Skeletal muscle tissue (tissue), 4 donors: ENCODE data around the gene SLC35E4. TPM values are rescaled to one million over a fixed set of nuclear protein-coding genes. Genes with fewer than 3 reads are reported as not detected.
A peak's percentile ranks its signal among the peaks of the same experiment; 100 is the strongest.
"Not testable (repeated sequence)": the region's sequence is repeated elsewhere in the genome, so short reads cannot be mapped to it uniquely, and the experiment has no call there.

ENCODE experiments used
- H3K27ac ChIP-seq: one replicate; pipeline ENCODE4 v1.7.0; 2013; ENCODE audit warnings: mild to moderate bottlenecking, low read depth, low read length, inconsistent platforms
- H3K27me3 ChIP-seq, 3 donors: one replicate each; pipeline ENCODE4 v1.7.0; 2013; ENCODE audit warnings: low read length in 3 of 3; ENCODE audit not compliant: control insufficient read depth in 3 of 3, insufficient read depth in 3 of 3
- H3K36me3 ChIP-seq, 3 donors: one replicate each; pipeline ENCODE4 v1.7.0; 2013; ENCODE audit warnings: low read length in 3 of 3; ENCODE audit not compliant: control insufficient read depth in 3 of 3, insufficient read depth in 3 of 3
- H3K4me1 ChIP-seq, 3 donors: one replicate each; pipeline ENCODE4 v1.7.0; 2013; ENCODE audit warnings: low read length in 3 of 3, mild to moderate bottlenecking in 3 of 3; ENCODE audit not compliant: control insufficient read depth in 3 of 3, insufficient read depth in 3 of 3
- H3K4me3 ChIP-seq, 3 donors: one replicate each; pipeline ENCODE4 v1.7.0; 2013; ENCODE audit warnings: low read length in 3 of 3
- H3K9ac ChIP-seq, 3 donors: one replicate each; pipeline ENCODE4 v1.7.0; 2013; ENCODE audit warnings: low read length in 3 of 3, mild to moderate bottlenecking in 3 of 3, moderate library complexity in 2 of 3, low read depth in 1 of 3
- H3K9me3 ChIP-seq, 3 donors: one replicate each; pipeline ENCODE4 v1.7.0; 2013; ENCODE audit warnings: low read length in 3 of 3; ENCODE audit not compliant: control insufficient read depth in 3 of 3
- total RNA-seq: library from RNA; depleted of rRNA; stranded (reverse); fragments of >200 nt; gene quantifications from one replicate; pipeline ENCODE4 v1.2.3, GENCODE V29; 2014
- donor health status: Osteomylitis.

The SLC35E4 gene, protein sequence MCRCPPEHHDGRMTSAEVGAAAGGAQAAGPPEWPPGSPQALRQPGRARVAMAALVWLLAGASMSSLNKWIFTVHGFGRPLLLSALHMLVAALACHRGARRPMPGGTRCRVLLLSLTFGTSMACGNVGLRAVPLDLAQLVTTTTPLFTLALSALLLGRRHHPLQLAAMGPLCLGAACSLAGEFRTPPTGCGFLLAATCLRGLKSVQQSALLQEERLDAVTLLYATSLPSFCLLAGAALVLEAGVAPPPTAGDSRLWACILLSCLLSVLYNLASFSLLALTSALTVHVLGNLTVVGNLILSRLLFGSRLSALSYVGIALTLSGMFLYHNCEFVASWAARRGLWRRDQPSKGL
- 2.1 TPM for total RNA-seq

DNA sequence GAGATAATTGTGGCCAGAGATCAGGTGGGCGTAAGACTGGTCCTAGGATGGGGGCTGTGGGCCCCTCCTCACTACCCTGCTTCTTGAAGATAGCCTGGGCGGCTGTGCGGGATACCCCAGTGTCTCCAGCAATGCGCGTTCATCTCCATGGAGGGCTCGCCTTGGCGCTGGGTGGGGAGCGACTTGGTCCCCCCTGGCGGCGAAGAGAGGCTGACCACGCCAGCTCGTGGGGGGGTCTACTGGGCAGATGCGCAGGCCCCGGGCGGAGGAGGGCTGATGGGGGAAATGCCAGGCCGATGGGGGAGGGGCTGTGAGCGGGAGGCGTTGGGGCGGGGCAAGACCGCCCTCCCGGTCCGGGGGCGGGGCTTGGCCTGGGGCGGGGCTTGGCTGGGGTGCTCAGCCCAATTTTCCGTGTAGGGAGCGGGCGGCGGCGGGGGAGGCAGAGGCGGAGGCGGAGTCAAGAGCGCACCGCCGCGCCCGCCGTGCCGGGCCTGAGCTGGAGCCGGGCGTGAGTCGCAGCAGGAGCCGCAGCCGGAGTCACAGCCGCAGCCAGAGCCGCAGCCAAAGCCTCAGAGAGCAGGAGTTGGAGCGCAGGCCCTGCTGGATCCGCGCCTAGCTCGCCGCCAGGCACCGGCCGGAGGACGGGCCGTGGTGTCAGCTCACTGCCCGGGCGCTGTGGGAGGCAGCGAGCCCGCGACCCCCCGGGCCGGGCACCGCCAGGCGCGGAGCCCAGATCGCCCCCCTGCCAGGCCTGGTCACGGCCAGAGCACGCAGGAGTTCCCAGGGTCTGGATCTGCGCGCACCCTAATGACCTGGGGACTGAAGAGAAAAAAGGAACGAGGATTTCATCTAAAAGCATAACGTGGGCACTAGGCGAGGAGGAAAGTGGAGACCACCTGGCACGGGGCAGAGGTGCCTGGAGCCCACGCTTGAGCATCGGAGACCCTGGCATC lies at the start of gene SLC35E4:
Gene SLC35E4 (plus strand): TSS at position 509 of the 953 bp plus-strand sequence. CDS start 670 bp downstream, outside the sequence.
- peak within 1 kb of the TSS; percentile 92 for H3K27ac ChIP-seq
- H3K9ac ChIP-seq: peak within 1 kb of the TSS; percentile 93 to 98 (median 98)
- no peaks in the 10 kb centered on the region for H3K27me3 ChIP-seq
- H3K4me3 ChIP-seq: peak within 1 kb of the TSS; percentile 88 to 98 (median 94)
- peaks cover 40 to 46% (median 40%) of the 10 kb centered on the region in 3 donors for H3K4me1 ChIP-seq
- no peaks in the 10 kb centered on the region for H3K36me3 ChIP-seq
- no peaks in the 10 kb centered on the region for H3K9me3 ChIP-seq

DNA sequence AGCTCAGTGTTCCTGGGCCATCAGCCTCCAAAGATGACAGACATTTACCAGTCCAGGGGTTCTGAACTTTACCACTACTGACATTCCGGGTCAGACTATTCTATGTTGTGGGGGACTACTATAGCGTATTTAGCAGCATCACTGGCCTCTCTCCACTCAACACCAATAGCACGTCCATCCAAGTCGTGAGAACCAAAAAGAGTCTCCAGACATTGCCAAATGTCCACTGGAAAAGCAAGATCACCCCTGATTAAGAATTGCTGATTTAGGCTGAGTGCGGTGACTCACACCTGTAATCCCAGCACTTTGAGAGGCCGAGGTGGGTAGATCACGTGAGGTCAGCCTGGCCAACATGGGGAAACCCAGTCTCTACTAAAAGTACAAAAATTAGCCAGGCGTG lies 49.2 kb upstream of the SLC35E4 start:
- H3K4me1 ChIP-seq: peaks cover 15 to 18% (median 17%) of the 10 kb centered on the region in 3 donors
- H3K9ac ChIP-seq: no peak overlapping the region
- H3K27me3 ChIP-seq: no peaks in the 10 kb centered on the region
- no peaks in the 10 kb centered on the region for H3K9me3 ChIP-seq
- H3K36me3 ChIP-seq: peaks cover 72 to 79% (median 77%) of the 10 kb centered on the region in 3 donors
- no peak overlapping the region for H3K27ac ChIP-seq
- H3K4me3 ChIP-seq: no peak overlapping the region

DNA sequence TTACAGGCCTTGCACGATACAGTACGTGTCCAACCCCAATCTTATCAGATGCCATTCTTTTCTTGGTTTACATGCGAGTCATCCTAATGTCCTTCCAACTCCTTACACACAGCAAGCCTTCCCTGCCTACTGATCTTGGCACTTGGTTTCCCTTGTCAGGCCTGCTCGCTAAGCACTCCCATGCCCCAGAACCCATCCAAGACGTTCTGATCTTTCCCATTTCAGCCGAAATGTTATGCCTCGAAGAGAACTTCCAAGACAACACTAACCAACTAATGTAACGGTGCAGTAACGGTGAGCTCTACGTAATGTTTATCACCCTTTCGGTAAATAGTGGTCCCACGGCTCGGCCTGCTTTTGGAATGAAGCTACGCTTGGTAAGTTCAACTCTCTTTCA lies 44.4 kb upstream of the SLC35E4 start:
- peak overlapping the region; percentile 75 for H3K27ac ChIP-seq

DNA sequence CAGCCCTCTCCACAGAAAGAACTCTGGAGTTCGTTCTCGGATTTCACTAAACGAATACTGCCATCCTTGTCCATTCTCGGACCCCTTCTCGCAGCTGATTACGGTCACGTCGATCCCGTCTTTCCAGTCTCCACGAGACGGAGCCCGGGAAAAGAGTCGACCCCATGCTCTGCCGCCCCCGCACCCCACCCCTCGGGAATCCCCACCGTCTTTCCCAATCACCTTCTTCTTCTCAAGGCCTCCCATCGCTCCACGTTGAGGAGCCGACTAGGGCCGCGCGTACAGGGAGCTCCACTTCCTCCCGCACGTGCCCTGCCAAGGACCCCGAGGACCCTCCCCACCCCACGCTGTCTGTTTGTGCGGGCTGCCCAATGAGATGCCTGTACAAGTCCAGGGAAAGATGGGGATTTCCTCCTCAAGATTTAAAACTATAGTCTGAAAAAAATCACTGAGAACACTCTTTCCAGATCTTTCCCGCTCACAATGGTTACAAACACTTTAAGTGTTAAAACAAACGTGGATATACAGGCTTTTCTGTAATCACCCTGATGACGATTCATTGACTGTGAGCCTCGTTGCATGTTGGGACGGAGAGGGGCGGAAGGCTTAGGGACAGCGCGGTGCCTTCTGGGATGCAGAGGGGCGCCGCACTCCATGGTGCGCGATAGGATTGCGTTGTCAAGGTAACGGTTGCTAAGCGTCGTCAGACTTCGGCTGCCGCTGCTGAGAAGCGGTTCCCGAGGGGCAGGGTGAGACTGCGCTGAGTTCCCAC lies 43.8 kb upstream of the SLC35E4 start, which contains the start of gene PES1:
Gene PES1 (minus strand): TSS at position 323 of the 772 bp plus-strand sequence. CDS start 77 bp downstream, at position 246.
- Histone ChIP-seq H3K27me3 (no peaks in the 10 kb centered on the region), H3K9ac (peak within 1 kb of the TSS; percentile 65 to 88 (median 72)), H3K9me3 (no peaks in the 10 kb centered on the region), H3K36me3 (peaks cover 20 to 29% (median 24%) of the 10 kb centered on the region in 3 donors), H3K4me1 (peaks cover 15 to 19% (median 17%) of the 10 kb centered on the region in 3 donors), H3K4me3 (peak within 1 kb of the TSS; percentile 80 to 92 (median 81)), H3K27ac (peak within 1 kb of the TSS; percentile 75)

More for the DNA sequence above, 44.4 kb upstream of the SLC35E4 start:
- H3K36me3 ChIP-seq: peaks cover 26 to 35% (median 30%) of the 10 kb centered on the region in 3 donors
- H3K4me3 ChIP-seq: peak overlapping the region; percentile 80 to 92 (median 81)
- H3K4me1 ChIP-seq: peaks cover 15 to 19% (median 17%) of the 10 kb centered on the region in 3 donors
- H3K9me3 ChIP-seq: no peaks in the 10 kb centered on the region
- no peaks in the 10 kb centered on the region for H3K27me3 ChIP-seq
- H3K9ac ChIP-seq: peak overlapping the region; percentile 65 to 88 (median 72)

DNA sequence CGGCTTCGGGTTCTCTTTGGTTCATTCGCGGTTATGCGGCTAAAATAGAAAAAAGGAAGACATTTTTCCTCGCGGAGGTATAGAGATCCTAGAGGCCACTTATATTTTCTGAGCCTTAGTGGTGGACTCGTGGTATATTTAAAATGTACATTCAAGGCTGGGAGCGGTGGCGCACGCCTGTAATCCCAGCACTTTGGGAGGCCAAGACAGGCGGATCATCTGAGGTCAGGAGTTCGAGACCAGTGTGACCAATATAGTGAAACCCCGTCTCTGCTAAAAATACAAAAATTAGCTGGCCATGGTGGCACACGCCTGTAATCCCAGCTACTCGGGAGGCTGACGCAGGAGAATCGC lies 43.2 kb upstream of the SLC35E4 start:
- H3K9me3 ChIP-seq, H3K27me3 ChIP-seq: not testable (repeated sequence)
- Histone ChIP-seq H3K36me3 (peaks cover 14 to 23% (median 19%) of the 10 kb centered on the region in 3 donors), H3K4me3 (peak overlapping the region; percentile 80 to 92 (median 81)), H3K4me1 (peaks cover 15 to 19% (median 17%) of the 10 kb centered on the region in 3 donors), H3K27ac (peak overlapping the region; percentile 2), H3K9ac (peak overlapping the region in 2 of 3 donors; percentile 24 to 72)

DNA sequence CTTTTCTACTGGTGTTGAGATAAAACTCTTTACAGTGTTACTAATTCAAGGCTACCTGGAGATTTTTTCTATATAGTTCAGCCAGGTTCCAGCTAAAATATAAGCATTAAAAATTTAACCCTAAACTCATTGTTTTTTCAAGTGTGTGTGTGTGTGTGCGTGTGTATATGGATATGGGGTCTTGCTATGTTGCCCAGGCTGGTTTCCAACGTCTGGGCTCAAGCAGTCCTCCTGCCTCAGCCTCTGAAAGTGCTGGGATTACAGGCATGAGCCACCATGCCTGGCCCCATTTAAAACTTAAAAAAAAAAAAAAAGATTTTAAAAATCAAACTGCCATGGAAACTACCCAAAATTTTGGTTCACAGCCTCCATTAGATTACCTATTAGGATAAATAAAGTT lies 39.4 kb upstream of the SLC35E4 start:
- no peak overlapping the region for H3K4me3 ChIP-seq
- H3K36me3 ChIP-seq: no peaks in the 10 kb centered on the region
- peaks cover 1 to 3% (median 2%) of the 10 kb centered on the region in 3 donors for H3K4me1 ChIP-seq
- H3K27ac ChIP-seq: no peak overlapping the region
- H3K27me3 ChIP-seq: no peaks in the 10 kb centered on the region
- no peaks in the 10 kb centered on the region for H3K9me3 ChIP-seq
- no peak overlapping the region for H3K9ac ChIP-seq

DNA sequence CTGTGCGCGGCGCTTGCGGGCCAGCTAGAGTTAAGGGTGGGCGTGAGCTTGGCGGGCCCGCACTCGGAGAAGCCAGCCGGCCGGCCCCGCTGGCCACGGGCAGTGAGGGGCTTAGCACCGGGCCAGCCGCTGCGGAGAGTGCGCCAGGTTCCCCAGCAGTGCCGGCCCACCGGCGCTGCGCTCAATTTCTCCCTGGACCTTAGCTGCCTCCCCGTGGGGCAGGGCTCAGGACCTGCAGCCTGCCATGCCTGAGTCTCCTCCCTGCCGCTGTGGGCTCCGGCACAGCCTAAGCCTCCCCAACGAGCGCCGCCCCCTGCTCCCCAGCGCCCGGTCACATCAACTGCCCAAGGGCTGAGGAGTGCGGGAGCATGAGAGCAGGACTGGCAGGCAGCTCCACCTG lies 38.7 kb upstream of the SLC35E4 start:
- no peak overlapping the region for H3K27ac ChIP-seq
- no peaks in the 10 kb centered on the region for H3K27me3 ChIP-seq
- H3K4me1 ChIP-seq: no peaks in the 10 kb centered on the region
- H3K9me3 ChIP-seq: no peaks in the 10 kb centered on the region
- no peak overlapping the region for H3K4me3 ChIP-seq
- no peak overlapping the region for H3K9ac ChIP-seq
- no peaks in the 10 kb centered on the region for H3K36me3 ChIP-seq

DNA sequence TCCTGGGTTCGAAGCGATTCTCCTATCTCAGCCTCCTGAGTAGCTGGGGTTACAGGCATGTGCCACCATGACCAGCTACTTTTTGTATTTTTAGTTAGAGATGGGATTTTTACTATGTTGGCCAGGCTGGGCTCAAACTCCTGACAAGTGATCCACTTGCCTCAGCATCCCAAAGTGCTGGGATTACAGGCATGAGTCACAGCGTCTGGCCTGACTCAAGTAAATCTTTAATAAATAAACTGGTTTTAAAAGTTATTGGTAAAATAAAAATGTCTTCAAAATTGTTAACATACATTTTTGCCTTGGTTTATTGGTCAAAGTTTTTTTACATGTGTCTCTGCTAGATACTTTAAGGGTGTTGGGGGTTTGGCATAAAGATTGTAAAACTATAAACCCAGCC lies 36.6 kb upstream of the SLC35E4 start:
- H3K27me3 ChIP-seq: no peaks in the 10 kb centered on the region
- no peak overlapping the region for H3K4me3 ChIP-seq
- no peaks in the 10 kb centered on the region for H3K36me3 ChIP-seq
- H3K27ac ChIP-seq: no peak overlapping the region
- no peaks in the 10 kb centered on the region for H3K9me3 ChIP-seq
- no peaks in the 10 kb centered on the region for H3K4me1 ChIP-seq
- H3K9ac ChIP-seq: no peak overlapping the region

DNA sequence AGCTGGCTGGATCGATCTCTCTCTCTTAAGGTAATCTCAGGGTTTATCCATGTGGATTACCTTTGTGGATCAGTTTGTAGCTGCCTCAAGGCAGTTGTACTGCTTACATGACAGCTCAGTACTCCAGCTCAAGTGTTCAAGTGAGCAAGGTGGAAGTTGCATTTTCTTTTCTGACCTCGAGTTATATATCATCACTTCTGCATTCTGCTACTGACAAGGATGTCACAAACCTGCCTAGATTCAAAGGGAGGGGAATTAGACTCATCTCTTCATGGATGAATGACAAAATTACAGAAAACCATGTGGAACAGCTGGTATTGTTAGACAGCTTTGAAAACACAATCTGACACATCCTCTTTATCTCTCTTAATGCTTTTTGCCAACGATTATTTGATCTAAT lies 34.7 kb upstream of the SLC35E4 start:
- Histone ChIP-seq H3K9me3 (no peaks in the 10 kb centered on the region), H3K27ac (no peak overlapping the region), H3K36me3 (no peaks in the 10 kb centered on the region), H3K27me3 (no peaks in the 10 kb centered on the region), H3K4me1 (peaks cover 3 to 8% (median 7%) of the 10 kb centered on the region in 3 donors), H3K9ac (no peak overlapping the region), H3K4me3 (no peak overlapping the region)
